ENCODE data around the gene IL34.

The IL34 gene

DNA sequence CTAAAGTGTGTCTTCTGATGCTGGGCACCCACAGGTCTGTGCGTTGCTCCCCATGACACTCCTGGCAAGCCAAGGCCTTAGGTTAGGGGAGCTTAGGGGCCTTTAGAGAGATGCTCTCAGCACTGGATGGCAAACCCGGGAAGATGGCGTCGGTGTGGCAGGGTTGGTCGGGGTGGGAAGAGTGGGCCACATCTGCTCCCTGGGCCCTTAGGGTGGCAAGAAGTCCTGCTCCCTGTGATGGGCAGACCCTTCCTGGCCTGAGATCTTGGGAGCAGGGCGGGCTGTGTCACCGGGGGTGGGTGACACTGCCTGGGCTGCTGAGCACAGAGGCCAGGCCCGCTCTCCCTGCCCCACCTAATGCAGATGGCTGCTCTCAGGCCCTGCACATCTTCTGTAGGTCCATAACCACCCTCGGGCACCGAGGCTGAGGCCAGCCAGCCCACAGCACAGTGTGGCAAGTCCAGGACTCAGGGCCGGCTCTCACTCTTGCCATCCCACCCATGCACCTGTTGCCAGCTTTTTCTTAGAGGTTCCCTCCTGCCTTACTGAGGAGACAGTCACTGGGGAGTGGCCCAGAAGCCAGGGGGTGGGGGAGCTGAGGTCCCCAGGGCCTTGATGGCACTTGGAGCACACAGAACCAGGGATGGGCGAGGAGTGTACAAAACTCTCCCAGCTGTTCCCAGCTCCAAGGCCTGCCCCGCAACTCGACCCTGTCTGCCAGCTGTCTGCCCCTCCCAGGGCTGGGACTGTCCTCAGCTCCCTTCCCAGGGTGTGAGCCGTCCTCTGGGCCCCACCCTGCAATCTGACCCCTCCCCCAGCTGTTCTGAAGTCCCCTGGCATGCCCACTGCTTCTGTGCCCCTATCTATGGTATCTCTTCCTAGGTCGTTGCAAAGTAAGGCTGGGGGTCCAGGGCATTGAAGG lies 43.9 kb downstream of the IL34 start:
- no peak for DNase-seq

DNA sequence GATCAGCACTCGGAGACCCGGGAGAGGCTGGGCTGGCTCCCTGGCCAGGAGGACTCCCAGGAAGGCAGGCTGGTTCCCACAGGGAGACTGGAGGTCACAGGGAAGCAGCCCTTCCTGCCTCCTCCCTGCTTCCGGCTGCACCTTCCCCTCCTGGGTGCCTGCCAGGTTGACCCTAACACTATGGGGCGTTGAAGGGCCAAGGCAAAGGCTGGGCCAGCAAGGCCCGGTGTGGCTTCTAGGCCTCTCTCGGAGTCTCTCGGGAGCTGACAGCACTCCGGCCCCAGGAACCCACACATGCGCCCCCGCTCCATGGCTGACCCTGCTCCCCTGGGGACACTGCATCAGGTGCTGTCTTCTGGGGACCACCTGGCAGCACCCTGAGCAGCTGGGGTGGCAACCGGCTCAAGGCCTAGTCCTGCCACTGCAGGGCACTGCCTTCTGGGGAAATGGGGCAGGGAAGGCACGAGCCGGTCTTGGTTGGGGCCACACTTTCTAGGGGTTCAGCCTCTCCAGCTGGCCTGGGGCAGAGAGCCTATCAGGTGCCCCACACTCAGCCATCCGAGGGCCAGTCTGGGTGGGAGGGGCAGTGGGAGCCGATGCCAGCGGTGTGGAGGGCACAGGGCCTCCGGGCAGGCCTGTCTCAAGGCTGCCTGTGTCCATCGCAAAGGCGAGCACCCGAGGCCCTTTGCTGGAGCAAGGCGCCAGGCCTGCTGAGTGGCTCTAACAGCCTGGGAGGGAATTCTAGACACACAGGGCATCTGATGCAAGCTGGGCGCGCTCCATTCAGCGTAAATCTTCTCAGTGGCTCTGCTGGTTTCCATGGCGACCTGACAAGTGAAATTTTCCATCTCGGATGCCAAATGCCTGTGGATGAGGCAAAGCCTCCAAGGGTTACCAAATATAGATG lies 45.1 kb downstream of the IL34 start:
- DNase-seq = no peak

DNA sequence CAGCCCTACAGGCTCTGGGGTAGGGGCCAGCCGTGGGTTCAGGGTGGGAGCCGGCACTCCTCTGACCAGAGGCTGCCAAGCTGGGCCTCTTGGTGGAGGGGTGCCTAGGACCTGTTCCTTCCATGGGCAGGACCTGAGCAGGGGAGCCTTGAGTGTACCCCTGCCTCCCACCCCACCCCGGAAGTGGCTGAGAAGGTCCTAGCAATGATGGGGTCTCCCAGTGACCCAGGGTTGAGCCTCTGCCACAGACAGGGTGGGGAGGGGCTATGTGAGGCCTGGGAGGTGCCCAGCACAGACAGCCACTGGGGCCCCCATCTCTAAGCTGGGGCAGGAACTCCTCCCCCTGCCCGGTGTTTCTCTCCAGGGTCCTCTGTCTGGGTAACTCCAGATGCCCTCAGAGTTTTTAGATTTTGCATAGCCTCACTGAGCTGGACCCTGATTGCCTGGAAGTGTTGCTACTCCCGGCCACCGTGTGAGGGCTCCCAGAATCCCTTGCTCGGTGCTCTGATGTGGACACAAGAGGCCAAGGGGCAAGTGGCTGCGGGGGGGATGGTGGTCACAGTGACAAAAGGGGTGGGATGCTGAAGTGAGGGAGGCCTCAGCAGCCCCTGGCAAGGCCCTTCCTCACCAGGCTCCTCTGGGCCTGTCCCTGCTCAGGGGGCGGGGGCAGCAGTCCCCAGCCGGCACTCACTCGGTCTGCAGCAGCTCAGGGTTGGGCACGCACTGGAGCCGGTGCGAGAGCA lies 45.9 kb downstream of the IL34 start:
- no peak for DNase-seq

DNA sequence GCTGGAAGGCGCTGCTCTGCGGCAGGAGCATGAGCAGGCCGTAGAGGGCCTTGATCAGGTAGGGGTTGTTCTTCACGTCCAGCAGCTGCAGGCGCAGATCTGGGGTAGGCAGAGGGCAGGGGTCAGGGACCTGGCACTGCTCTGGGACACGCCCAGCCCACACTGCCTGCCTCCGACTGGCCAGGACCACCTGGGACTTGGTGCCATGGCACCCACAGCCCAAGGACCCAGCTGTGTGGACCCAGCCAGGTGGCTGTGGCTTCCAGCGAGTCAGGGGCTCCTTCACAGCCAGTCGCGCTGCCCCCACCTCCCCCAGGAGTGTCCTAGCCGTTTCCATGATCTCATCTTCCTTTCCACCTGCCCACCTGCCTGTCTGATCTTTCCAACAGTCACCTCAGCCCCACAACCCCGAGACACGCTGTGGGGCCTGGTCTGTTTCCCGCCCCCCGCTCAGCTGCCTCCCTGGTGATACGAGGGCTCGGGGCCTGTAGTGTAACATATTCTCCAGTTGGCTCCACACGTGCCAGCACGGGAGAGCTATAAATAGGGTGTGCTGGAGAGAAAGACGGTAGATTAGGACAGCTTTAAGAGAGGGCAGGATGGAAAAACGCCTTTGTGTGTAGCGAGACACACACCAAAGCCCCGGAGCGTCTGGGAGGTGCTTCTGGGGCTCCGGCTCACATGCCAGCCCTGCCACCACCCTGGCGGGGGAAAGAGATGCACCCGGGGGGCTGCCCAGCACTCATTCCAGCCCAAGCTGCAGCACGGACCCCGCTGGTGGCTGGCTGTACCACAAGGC lies 46.7 kb downstream of the IL34 start:
- no peak for DNase-seq

DNA sequence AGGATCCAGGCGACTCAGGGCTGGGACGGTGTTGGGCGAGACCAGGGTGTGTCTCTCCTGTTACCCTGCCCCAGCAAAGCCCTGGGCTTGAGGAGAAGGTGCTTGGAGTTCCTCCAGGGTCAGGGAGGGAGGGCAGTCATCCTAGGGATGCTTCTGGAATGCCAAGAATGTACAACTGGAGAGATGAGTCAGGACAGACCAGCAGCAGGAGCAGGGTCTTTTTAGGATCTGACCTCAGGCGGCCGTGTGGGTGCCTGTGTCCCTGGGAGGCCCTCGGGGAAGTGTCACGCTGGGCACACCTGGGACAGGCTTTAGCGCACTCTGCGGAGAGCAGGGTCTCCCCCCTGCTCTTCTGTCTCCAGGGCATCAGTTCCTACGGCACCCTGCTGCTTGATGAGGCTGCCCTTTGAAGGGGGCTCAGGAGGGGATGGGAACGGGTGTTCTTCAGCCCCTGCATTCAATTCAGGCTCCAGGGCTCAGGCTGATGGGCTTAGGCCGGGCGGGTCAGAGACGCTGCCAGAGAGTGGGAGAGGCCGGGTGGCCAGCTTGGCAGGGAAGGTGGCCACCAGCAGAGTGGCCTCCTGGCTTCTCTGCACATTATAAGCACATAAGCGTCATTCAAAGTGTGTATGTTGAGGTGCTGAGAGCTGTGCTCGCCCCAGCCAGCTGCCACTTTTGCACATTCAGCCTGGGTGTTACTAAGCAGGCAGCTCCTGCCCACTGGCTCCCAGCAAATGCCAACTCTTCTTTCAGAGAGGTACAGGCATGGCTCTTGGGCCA lies 47.9 kb downstream of the IL34 start:
- no peak for DNase-seq

DNA sequence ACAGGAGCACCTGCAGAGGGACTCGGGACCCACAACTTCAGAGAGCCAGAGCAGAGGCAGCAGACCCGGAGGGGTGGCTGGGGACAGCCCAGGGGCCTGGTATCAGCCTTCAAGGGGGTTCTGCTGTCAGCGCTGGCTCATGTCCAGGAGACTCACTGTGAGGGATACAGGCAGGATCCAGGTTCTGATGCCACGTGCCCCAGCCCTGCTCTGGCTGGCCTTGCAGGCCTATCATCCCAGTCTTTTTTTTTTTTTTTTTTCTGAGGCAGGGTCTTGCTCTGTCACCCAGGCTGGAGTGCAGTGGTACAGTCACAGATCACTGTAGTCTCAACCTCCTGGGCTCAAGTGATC lies 48.5 kb downstream of the IL34 start:
- no peak for DNase-seq

DNA sequence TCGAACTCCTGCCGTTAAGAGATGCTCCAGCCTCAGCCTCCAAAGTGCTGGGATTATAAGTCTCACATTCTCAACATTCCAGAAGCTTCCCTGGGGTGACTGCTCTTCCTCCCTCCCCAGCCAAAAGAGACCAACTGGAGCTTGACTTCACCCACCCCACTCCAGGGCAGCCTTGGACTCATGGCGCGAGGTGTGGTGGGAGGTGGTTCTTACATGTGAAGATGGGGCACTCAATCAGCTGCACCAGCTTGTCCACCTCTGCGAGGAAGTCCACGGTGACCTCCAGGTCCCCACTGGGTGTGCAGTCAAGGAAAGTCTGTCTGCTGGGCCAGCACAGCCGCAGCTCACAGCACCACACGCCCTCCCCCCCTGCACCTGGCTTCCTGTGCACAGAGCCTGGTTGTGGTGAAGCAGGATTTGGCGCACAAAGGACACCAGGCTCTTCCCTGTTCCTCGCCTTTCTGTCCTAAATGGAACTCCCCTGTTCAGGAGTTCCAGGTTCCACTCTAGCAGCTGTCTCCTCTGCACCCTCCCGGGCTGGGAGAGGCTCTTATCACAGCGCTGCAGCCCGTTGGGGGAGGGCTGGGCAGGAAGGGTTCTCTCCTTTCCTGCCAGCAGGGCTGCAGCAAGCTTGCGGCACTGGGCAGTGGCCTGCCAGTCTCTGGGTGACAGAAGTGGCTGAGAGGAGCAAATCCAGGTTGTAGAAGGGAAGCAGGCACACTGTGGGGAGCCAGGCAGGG lies 49.1 kb downstream of the IL34 start:
- DNase-seq = peak in 1 of 2 donors; percentile 52

DNA sequence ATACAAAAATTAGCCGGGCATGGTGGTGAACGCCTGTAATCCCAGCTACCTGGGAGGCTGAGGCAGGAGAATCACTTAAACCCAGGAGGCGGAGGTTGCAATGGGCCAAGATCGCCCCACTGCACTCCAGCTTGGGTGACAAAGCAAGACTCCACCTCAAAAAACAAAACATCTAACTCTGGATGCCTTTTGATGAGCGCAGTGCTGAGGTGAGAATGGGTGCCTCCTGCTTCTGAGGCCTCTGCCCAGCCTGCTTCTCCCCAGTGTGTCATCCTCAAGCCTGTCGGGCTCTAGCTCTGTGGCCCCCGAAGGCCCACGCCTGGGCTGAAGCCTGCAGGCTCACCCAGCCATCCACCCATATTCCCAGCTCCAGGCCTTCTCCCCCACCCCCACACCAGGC lies 50.0 kb downstream of the IL34 start:
- no peak for DNase-seq

DNA sequence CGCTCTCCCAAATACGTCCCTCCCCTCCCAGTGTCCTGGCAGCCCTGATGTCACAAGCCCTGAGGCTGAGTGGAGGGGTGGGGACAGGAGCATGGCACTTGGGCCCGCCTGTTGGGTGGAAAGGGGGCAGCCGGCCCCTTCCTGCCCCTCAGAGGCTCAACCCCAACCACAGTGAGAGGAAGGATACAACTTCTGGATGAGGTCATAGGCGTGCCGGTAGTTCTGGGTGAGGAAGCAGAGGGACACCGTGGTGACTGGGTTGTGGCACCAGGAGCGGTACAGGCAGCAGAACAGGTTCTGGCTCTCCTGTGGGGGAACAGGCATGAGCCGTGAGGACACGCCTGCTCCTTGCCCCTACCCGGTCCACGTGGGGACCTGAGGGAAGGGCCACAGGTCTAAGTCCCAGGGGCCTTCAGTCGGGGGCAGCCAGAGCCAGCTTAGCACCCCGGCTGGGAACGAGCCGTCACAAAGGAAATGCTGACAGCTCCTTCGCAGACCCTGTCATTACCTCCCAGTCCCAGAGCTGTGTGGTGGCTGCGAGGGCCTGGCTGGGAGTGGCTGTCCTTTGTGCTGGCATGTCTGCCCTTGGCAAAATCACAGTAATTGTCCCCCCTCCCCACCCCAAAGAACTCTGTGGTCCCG lies 50.7 kb downstream of the IL34 start:
- peak; percentile 25 to 90 for DNase-seq

DNA sequence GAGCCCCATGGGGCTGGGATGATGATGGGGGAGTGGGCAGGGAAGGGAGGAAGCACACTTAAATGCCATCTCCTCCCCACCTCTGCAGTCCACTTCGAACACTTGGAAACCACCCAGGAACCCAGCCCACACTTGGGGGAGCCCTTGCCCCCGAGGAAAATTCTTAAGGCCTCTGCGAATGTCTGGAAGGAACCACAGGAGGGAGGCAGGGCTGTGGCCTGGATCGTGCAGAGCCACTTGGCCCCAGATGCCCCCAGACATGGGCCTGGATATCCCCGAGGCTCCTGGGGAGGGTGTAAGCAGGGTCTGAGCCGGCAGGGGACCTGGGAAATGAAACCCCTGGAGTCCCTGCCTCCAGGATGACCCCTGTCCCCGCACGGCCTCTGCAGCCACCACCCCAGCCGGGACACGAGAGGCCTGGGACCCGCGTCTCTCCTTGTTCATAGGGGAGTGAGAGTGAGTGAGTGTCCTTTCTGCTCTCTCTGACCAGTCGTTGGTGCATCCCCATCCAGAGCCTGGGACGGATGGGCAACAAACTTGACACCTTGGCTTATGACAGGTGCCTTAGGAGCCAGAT lies 51.3 kb downstream of the IL34 start:
- DNase-seq = no peak

DNA sequence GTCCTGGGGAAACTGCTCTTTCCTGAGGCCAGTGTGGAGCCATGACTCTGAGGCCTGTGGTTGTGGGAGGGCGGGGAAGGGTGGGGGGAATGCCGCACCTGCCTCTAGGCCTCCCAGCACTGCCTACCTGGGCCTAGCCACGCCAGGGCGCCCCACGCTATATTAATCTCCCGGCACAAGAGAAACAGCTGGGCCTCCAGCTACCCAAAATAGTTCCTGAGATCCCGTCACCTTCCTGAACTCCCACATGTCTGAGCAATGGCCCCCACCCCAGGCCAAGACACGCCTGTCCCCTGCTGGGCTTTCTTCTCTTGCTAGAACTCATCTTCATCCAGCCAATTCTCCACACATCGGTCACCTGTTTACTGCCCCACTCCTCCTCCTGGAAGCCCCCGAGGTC lies 52.5 kb downstream of the IL34 start:
- no peak for DNase-seq

DNA sequence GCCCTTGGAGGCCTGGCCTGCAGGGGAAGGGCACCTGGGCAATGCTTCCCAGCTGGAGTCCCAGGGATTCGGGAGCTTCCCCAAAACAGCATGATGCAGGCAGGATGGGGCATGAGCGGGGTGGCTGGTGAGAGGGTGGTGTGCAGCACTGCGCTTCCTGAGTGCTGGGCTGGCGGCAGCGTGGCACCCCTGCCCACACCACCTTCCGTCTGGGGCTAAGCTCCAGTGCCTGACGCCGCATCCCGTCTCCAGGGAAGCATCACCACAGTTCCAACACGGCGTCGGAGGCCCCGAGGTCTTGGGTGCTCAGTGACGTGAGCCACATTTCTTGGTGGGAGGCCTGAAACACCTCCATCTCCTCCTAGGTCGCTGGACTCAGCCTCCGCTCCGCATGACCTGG lies 53.3 kb downstream of the IL34 start:
- no peak for DNase-seq

DNA sequence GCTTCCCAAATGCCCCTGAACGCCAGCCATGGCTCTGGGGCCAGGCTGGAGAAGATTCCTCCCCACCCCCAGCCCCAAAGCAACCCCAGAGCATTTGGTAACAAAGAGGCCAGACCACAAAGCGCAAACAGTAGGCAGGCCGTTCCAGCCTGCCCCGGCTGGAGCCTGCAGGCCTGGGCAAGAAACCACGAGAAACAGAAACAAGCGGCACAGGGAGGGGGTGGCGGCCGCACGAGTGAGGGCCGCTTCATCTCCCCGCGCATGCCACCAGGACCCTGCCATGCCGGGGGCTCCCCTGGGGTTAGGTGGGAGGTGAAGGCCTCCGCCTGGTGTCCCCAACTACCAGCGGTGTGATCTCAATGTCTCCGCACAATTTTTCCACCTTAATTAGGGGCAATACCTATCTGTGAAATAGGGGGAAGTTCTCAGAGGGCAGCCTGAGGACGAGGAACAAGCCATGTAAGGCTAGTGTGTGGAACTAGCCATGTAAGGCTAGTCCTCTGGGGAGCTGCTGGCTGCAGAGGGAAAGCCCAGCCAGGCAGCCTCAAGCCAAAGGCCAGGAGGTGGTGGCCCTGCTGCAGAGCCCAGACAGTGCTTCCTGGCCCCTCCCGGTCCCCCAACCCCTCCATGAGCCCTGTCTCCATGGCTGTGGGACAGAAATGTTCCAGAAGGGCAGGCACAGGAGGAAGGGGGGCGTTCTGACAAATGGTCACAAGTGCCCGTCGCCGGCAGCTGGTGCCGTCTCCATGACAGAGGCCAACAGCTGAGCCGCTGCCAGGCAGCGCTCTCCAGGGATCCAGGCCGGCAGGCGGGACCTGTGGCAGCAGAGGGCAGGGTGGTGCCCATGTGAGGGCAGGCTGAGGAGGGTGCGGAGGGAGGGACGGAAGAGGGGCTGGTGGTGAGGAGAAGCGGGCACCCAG lies 54.0 kb downstream of the IL34 start:
- DNase-seq = no peak

DNA sequence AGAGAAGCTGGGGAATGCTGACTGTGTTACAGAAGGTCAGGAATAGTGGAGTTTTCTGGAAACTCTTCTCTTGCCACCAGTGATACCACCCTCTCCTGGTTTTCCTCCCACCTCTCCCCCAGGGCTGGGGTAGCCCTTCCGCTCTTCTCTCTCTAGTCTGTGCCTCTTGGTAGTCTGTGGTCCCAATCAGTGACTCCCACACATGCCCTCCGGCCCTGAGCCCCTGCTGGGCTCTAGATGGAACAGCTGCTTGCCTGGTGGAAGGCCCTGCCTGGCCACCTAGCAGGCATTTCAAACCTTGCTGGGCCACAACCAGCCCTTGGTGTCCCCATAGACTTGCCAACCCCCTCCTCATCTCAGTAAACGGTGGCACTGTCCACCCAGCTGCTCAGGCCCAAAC lies 54.7 kb downstream of the IL34 start:
- DNase-seq = no peak

DNA sequence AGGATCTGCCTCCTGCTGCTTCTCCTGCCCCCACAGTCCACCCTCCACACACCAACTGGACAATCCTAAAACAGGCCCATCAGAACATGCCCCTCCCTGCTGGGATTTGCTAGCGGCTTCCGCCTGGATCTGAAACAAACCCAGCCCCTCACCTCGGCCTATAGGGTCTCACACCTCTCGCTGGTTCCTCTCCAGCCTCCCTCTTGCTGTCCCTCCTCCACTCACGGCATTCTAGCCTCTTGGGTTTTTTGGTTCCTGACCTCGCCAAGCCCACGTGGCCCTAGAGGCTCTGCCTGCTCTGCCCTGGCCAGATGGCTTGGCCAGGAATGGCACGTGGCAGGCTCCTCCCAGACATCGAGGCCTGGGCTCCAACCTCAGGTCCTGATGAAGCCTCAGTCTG lies 55.2 kb downstream of the IL34 start:
- DNase-seq = no peak

DNA sequence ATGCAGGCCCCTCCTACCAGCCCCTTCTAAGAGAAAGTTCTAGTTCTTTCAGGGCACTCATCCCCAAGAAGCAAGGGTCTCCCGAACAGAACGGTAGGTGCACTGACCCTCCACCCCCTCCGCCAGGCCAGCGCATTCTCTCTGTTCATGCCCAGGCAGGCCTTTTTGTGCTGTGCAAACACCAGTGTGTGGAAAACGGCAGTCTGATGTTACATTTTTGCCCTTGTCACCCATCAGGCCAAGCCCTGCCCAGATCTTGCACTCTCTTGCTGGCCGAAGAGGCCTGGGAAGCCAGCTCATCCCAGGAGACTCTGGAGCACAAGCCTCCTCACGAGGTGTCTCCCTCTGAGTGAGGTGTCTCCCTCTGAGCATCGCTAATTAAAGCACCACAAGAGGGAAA lies 55.6 kb downstream of the IL34 start:
- DNase-seq = no peak

DNA sequence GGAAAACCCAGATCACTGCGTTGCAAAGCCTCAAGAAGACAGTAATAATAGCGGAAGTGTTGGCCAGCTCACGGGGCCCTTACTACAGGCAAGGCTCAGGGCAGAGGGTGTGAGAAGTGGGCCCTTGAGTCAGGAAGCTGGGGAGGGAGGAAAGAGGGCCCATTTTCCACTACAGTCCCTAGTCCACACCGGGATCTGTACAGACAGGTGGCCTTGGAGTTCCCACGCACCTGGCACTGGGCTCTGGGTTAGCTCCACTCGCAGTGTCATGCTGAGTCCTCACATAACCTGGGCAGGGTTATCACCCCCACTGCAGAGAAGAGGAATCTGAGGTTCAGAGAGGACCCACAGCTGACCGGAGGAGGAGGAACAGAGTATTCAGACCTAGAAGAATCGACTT lies 56.3 kb downstream of the IL34 start:
- DNase-seq = no peak

DNA sequence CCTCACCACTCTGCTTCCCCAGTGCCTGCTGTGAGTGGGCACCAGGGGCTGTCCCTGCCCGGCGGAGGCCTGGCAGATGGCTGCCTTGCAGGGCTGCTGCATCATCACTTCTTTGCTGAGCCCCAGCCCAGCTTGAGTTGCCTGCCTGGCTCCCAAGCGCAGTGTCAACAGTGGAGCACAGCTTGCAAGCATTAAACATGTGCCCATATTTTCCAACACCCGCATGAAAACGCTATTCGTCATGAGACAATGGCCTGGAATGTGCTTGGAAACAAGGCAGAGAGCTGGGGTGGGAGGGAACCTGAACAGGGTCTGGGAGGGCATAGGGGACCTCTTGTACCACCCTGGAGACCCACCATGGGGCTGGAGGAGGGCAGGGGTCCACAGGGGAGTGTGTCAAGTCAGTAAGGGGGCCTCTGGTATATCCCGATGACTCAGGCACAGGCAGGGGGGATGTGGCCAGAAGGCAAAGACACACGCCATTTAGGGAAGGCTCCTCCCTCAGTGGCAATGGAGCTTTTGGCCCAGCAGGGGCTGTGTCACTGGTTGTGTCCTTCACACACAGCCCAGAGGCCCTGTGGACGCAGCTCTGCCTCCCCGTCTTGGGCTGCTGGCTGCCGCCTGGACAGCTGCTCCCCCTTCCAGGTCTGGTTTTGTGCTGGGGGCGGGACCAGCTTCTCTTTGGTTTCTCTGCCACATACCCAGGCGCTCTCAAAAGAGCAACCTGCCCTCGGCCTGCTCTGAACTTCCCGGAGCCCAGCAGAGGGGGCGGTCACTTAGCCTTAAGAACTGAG lies 56.9 kb downstream of the IL34 start:
- DNase-seq = no peak
